ENCODE data around the gene MUC6. TPM values are rescaled to one million over a fixed set of nuclear protein-coding genes. Genes with fewer than 3 reads are reported as not detected.
A peak's percentile ranks its signal among the peaks of the same experiment; 100 is the strongest.

MUC6 gene
- total RNA-seq, 1 experiment from 2014 or later = not detected

- no peak overlapping the region for H3K4me2 ChIP-seq (ENCODE audit: insufficient read depth, insufficient read length, low read length)
- peaks cover 10 to 14% of the 10 kb centered on the region in 2 experiments for H3K9me3 Mint-ChIP-seq
- no CpG with 5 or more reads among the region's 16 CpGs for WGBS (ENCODE audit: extremely low coverage, insufficient read length, low lambda C conversion rate)
Observed at GRCh38 chr11:1057806-1058205, 21.3 kb upstream of the MUC6 start.

More at GRCh38 chr11:1057806-1058205, 21.3 kb upstream of the MUC6 start:
- no peak overlapping the region for H3K56ac ChIP-seq (ENCODE audit: insufficient read length, low read depth, low read length)
- H3K4ac ChIP-seq (ENCODE audit: low read depth, low read length) = no peak overlapping the region
- no peaks in the 10 kb centered on the region; a peak in 1 of 7 replicates for H3K36me3 Mint-ChIP-seq (ENCODE audit: insufficient read depth in 1 of 3, low read depth in 3 of 3)
- H3T11ph ChIP-seq (ENCODE audit: low read length) = no peak overlapping the region
- no peak overlapping the region for H4K91ac ChIP-seq (ENCODE audit: insufficient read length, low read depth, low read length)
- no peak overlapping the region for H2BK20ac ChIP-seq (ENCODE audit: low read depth, low read length, poor library complexity, severe bottlenecking)
- no peak for TF ChIP-seq CTCF (conservative IDR thresholded peaks at IDR 0.05)
- no peaks in the 10 kb centered on the region for H3K27me3 ChIP-seq (ENCODE audit: insufficient read depth, low read length)
- no peak overlapping the region for H3K27ac ChIP-seq (ENCODE audit: insufficient read length, low read depth, low read length)
- H3K9me3 ChIP-seq (ENCODE audit: control insufficient read depth, low read depth, low read length) = no peaks in the 10 kb centered on the region
- H3K18ac ChIP-seq (ENCODE audit: insufficient read length, low read depth, low read length) = no peak overlapping the region
- peaks cover 22% of the 10 kb centered on the region for H3K27me3 Mint-ChIP-seq (ENCODE audit: low read depth)
- no peak overlapping the region for H2BK12ac ChIP-seq (ENCODE audit: insufficient read length, low read depth, low read length)
- no peak overlapping the region for H2AFZ ChIP-seq (ENCODE audit: low read length)
- H3K23ac ChIP-seq (ENCODE audit: insufficient read length, low read depth, low read length) = no peak overlapping the region
- peaks cover 3 to 13% of the 10 kb centered on the region in 2 experiments for H3K4me1 Mint-ChIP-seq
- no peak overlapping the region for H3K9ac ChIP-seq (ENCODE audit: extremely low read depth, insufficient read length, low read length)
- H4K5ac ChIP-seq (ENCODE audit: insufficient read length, low read depth, low read length) = no peak overlapping the region
- H2BK15ac ChIP-seq (ENCODE audit: low read depth, low read length) = no peak overlapping the region
- no peak overlapping the region for H3K14ac ChIP-seq (ENCODE audit: insufficient read depth, low read length)
- no peak overlapping the region for H2BK5ac ChIP-seq (ENCODE audit: insufficient read length, low read length)
- no peak overlapping the region for H2BK120ac ChIP-seq (ENCODE audit: low read depth, low read length, poor library complexity, severe bottlenecking)
- no peak overlapping the region for H3K4me3 Mint-ChIP-seq
- H3K27ac Mint-ChIP-seq = peak overlapping the region in 1 of 3 experiments; percentile 7; a peak in 1 of 7 replicates
- H4K8ac ChIP-seq (replicated peaks; ENCODE audit: insufficient read length, low read depth, low read length) = no peak overlapping the region
- no peaks in the 10 kb centered on the region for H3K4me1 ChIP-seq (ENCODE audit: insufficient read depth, low read length)
- no peaks in the 10 kb centered on the region for H3K79me2 ChIP-seq (ENCODE audit: insufficient read depth, low read length)
- no peaks in the 10 kb centered on the region for H3K79me1 ChIP-seq (ENCODE audit: insufficient read depth, low read depth, low read length, poor library complexity, severe bottlenecking)
- DNase-seq = no peak
- H4K20me1 ChIP-seq (ENCODE audit: control insufficient read depth, insufficient read depth, insufficient read length) = no peaks in the 10 kb centered on the region
- H2AK5ac ChIP-seq (ENCODE audit: insufficient read length, low read length) = no peak overlapping the region
- no peaks in the 10 kb centered on the region for H3K23me2 ChIP-seq (ENCODE audit: insufficient read length, low read depth, low read length, poor library complexity, severe bottlenecking)

Measured in H9 (cell line).